GM13977 (cell line): Measurements from ENCODE around the gene THRB.

Experiments used
- DNase-seq: peaks from one replicate; pipeline ENCODE4 v3.0.0; 2012; ENCODE audit warnings: low spot score
- in situ Hi-C: fragments of 300-500 bp; cut with MboI; formaldehyde crosslinking; loops from one replicate; pipeline ENCODE4 v1.12.0; 2022; ENCODE audit warnings: low sequenced_read_pairs, low pct_unique_long_range_greater_than_20kb, mixed read lengths, inconsistent platforms; ENCODE audit not compliant: unreplicated experiment
- TF ChIP-seq, protein P1 (sequence below): IDR thresholded peaks from 2 replicates; pipeline ENCODE4 v1.5.1; 2012; ENCODE audit warnings: mild to moderate bottlenecking, control low read depth; ENCODE audit not compliant: insufficient read depth; ENCODE audit errors: extremely low read depth, missing control alignments

The THRB gene

GRCh38 chr3:24522146-24522579 is 27.5 kb upstream of the THRB start:
- in situ Hi-C loops, result no loop called here
- no peak for DNase-seq
- TF ChIP-seq, protein P1, sequence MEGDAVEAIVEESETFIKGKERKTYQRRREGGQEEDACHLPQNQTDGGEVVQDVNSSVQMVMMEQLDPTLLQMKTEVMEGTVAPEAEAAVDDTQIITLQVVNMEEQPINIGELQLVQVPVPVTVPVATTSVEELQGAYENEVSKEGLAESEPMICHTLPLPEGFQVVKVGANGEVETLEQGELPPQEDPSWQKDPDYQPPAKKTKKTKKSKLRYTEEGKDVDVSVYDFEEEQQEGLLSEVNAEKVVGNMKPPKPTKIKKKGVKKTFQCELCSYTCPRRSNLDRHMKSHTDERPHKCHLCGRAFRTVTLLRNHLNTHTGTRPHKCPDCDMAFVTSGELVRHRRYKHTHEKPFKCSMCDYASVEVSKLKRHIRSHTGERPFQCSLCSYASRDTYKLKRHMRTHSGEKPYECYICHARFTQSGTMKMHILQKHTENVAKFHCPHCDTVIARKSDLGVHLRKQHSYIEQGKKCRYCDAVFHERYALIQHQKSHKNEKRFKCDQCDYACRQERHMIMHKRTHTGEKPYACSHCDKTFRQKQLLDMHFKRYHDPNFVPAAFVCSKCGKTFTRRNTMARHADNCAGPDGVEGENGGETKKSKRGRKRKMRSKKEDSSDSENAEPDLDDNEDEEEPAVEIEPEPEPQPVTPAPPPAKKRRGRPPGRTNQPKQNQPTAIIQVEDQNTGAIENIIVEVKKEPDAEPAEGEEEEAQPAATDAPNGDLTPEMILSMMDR, result no peak

DNA sequence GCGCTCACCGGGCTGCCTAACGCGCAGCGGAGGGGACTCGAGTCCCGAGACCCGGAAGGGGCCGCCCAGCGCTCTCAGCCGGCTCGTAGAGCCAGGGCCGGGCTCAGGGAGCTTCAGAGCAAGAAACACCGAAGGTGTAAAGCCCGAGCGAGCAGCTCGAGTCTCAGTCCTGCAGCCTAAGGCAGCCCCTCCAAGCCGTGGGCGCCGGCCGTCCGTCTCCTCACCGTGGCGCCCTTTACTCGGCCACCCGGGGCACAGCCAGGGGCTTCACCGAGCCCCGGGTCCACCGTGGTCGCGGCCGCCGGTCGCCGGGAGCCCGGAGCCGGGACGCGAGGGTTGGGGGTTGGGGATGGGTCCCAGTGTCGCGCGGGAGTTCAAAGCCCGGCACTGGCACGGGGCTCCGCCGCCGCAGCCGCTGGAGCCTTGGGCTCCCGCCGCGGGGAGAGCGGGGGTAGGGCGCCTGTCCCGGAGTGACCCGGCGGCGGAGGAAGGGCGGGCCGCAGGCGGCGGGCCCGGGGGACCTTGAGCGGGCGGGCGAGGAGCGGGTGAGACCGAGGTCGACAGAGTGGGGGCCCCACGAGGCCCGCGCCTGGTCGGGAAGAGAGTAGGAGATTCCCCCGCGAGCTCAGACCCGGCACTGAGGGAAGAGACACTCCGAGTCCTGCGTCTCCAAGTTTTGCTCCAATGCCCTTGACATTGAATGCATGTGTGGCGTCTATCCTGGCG is 26.9 kb upstream of the THRB start:
- DNase-seq, result no peak
- TF ChIP-seq, protein P1, result no peak
- in situ Hi-C loops, result no loop called here

DNA sequence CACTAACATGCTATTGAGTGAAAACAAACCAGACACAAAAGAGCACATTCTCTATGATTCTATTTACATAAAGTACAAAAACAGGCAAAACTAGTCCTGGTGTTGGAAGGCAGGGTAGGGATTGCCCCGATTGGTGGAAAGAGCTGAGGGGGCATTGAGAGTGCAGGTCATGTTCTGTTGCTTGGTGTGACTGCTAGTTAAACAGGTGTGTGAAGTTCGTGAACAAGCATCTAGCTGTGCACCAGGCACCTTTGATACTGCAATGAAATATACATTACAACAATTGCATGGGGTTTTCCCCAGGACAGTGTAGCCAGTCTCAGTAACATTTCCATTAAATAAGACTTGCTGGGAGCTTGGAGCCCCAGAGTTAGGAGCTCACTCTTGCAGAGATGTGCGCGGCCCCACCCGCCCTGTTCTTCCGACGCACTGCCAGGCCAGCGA is 26.3 kb upstream of the THRB start:
- DNase-seq, result no peak
- in situ Hi-C loops, result no loop called here
- TF ChIP-seq, protein P1, result no peak

DNA sequence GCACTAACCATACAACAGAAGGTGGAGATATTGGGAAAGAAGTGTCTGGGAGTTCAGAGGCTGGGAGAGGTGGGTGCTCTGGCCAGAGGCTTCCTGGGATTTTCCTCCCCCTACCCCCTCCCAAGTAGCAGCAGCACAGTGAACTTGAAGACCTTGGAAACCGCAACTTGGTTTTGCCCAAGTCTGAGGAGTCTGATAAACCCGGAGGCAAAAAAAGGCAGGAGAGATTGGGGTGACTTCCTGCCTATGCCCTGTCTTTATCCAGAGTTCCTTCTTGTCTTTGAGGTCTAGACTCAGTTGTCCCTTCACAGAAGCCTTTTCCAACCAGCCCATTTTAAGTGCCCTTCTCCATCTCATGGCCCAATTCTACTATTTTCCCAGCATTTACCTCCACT is 25.4 kb upstream of the THRB start:
- in situ Hi-C loops, result no loop called here
- DNase-seq, result no peak
- TF ChIP-seq, protein P1, result no peak

DNA sequence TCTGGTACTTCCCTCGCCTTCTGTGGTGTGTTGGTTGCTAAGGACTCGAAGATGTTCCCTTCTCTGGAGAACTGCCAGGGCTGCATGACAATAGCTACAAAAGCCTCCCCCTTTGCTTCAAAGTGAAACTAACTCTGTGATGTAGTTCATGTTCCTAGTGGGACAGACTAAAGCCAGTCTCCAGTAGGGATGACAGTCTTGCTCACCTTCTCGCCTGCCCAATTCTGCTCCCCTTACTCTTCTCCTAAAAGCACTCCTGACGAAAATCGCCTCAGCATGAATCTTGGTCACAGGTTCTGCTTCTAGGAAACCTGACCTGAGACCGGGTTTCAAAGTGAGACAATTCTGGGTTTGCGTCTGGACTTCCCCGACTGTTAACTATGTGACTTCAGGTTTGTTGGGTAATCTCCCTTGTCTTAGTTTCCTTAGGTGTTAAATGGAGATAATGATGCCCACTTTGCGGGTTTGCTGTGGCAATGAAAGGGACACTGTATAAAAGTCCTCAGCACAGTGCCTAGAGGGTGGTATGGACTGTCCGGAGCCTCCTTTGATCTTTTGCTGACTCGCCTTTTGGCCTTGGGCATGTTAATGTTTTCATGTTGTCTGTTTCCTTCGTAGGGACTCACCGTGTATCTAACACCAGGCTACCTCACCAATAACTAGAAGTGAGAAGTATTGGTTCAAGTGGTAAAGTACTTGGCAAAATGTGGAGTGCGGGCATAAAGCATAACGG is 24.9 kb upstream of the THRB start:
- TF ChIP-seq, protein P1, result no peak
- in situ Hi-C loops, result no loop called here
- peak; percentile 61 for DNase-seq

- TF ChIP-seq, protein P1, result no peak
- in situ Hi-C loops, result no loop called here
- no peak for DNase-seq
Observed at GRCh38 chr3:24518990-24519367, 24.3 kb upstream of the THRB start.
